IMR-90 (cell line): ENCODE measurements around the gene NENF. TPM values are rescaled to one million over a fixed set of nuclear protein-coding genes. Genes with fewer than 3 reads are reported as not detected.
"Not testable (repeated sequence)": the region's sequence is repeated elsewhere in the genome, so short reads cannot be mapped to it uniquely, and the experiment has no call there.

Source experiments
- ATAC-seq: fragments of 200-7000 bp; cut with Tn5 transposase; 2 replicates; pipeline ENCODE4 v1.9.1; 2020; ENCODE audit warnings: low read depth, mild to moderate bottlenecking, moderate library complexity
- BruUV-seq: library from RNA; stranded (reverse); fragments of 400-500 nt; replicated peaks from 2 replicates; lab custom pipeline; 2021; lab: Mats Ljungman, UMichigan
- CTCF ChIA-PET: fragments of 300-600 bp; formaldehyde crosslinking; extraction: SDS; loops from one replicate; lab custom pipeline; 2021; ENCODE audit warnings: antibody characterized with exemption; lab: Yijun Ruan, JAX
- POLR2A ChIA-PET: fragments of 300-600 bp; sonication (Branson Sonifier 250); formaldehyde crosslinking; loops from one replicate; lab custom pipeline; 2022; ENCODE audit warnings: antibody characterized with exemption; ENCODE audit not compliant: unreplicated experiment; lab: Charles Lee
- DNase-seq: peaks from one replicate; pipeline ENCODE4 v3.0.0; 2013
- H2AFZ ChIP-seq: replicated peaks from 2 replicates; pipeline ENCODE3; 2013; ENCODE audit warnings: low read length, mild to moderate bottlenecking; ENCODE audit not compliant: poor library complexity
- H2AK5ac ChIP-seq: 2 replicates; pipeline ENCODE4 v1.6.1; 2013; ENCODE audit warnings: low read depth, low read length, inconsistent platforms
- H2AK9ac ChIP-seq: replicated peaks from 2 replicates; pipeline ENCODE3; 2013; ENCODE audit warnings: mild to moderate bottlenecking, low read depth, low read length, moderate library complexity; ENCODE audit not compliant: poor library complexity
- H2BK120ac ChIP-seq: 2 replicates; pipeline ENCODE4 v1.6.1; 2013; ENCODE audit warnings: low read depth, low read length, inconsistent platforms
- H2BK15ac ChIP-seq: 3 replicates; pipeline ENCODE4 v1.6.1; 2013; ENCODE audit warnings: low read depth, low read length, inconsistent platforms
- H2BK20ac ChIP-seq: 2 replicates; pipeline ENCODE4 v1.6.1; 2013; ENCODE audit warnings: low read depth, mild to moderate bottlenecking, inconsistent platforms, low read length, moderate library complexity
- H2BK5ac ChIP-seq: 2 replicates; pipeline ENCODE4 v1.6.1; 2013; ENCODE audit warnings: mild to moderate bottlenecking, low read depth, low read length, inconsistent platforms; ENCODE audit not compliant: poor library complexity, severe bottlenecking
- H3K14ac ChIP-seq: replicated peaks from 2 replicates; pipeline ENCODE4 v1.6.1; 2013; ENCODE audit warnings: low read depth, low read length, inconsistent platforms
- H3K18ac ChIP-seq: 2 replicates; pipeline ENCODE4 v1.6.1; 2013; ENCODE audit warnings: low read depth, low read length, control low read depth
- H3K23ac ChIP-seq: 2 replicates; pipeline ENCODE4 v1.6.1; 2013; ENCODE audit warnings: low read depth, low read length, inconsistent platforms
- H3K27ac ChIP-seq: 2 replicates; pipeline ENCODE4 v1.5.1; 2013; ENCODE audit warnings: mild to moderate bottlenecking, control low read depth, low read length; ENCODE audit not compliant: insufficient read depth
- H3K27me3 ChIP-seq: 2 replicates; pipeline ENCODE4 v1.6.1; 2013; ENCODE audit warnings: low read length; ENCODE audit not compliant: control insufficient read depth, insufficient read depth
- H3K36me3 ChIP-seq: 2 replicates; pipeline ENCODE4 v1.6.1; 2013; ENCODE audit warnings: low read length, mixed read lengths; ENCODE audit not compliant: control insufficient read depth, insufficient read depth
- H3K4ac ChIP-seq: 2 replicates; pipeline ENCODE4 v1.6.1; 2013; ENCODE audit warnings: low read depth, low read length, inconsistent platforms
- H3K4me1 ChIP-seq: 2 replicates; pipeline ENCODE4 v1.6.1; 2013; ENCODE audit warnings: low read length, mixed read lengths; ENCODE audit not compliant: control insufficient read depth, insufficient read depth
- H3K4me2 ChIP-seq: 2 replicates; pipeline ENCODE4 v1.6.1; 2013; ENCODE audit warnings: low read depth, mild to moderate bottlenecking, control low read depth, low read length, moderate library complexity
- H3K4me3 ChIP-seq: 2 replicates; pipeline ENCODE4 v1.5.1; 2013; ENCODE audit warnings: low read depth, mild to moderate bottlenecking, control low read depth, low read length, moderate library complexity; ENCODE audit not compliant: insufficient read depth
- H3K56ac ChIP-seq: 2 replicates; pipeline ENCODE4 v1.6.1; 2013; ENCODE audit warnings: low read length, inconsistent platforms; ENCODE audit not compliant: insufficient read depth; ENCODE audit errors: extremely low read depth
- H3K79me1 ChIP-seq, 2 experiments: 2 replicates each; pipeline ENCODE4 v1.6.1; 2013; ENCODE audit warnings: low read length in 2 of 2, inconsistent platforms in 1 of 2, low read depth in 1 of 2
- H3K9ac ChIP-seq: 2 replicates; pipeline ENCODE4 v1.6.1; 2013; ENCODE audit warnings: low read depth, low read length, control low read depth
- H3K9me1 ChIP-seq: 2 replicates; pipeline ENCODE4 v1.6.1; 2013; ENCODE audit warnings: low read length, inconsistent platforms; ENCODE audit not compliant: insufficient read depth
- H3K9me3 ChIP-seq: 2 replicates; pipeline ENCODE4 v1.6.1; 2013; ENCODE audit warnings: low read length; ENCODE audit not compliant: control insufficient read depth, insufficient read depth
- H4K20me1 ChIP-seq: 2 replicates; pipeline ENCODE4 v1.6.1; 2013; ENCODE audit warnings: low read length, inconsistent platforms; ENCODE audit not compliant: insufficient read depth
- H4K5ac ChIP-seq: 2 replicates; pipeline ENCODE4 v1.6.1; 2013; ENCODE audit warnings: mild to moderate bottlenecking, low read depth, low read length, control low read depth
- H4K8ac ChIP-seq, 2 experiments: 2 replicates each; pipeline ENCODE4 v1.6.1; 2013; ENCODE audit warnings: low read depth in 2 of 2, low read length in 2 of 2, control low read depth in 1 of 2, inconsistent platforms in 1 of 2
- H4K91ac ChIP-seq: 2 replicates; pipeline ENCODE4 v1.6.1; 2013; ENCODE audit warnings: low read depth, low read length, inconsistent platforms; ENCODE audit not compliant: insufficient read depth
- ELK1 ChIP-seq: fragments of 150-350 bp; IDR thresholded peaks from 2 replicates; pipeline ENCODE4 v1.6.1; 2016; ENCODE audit warnings: low read depth, mild to moderate bottlenecking, low read length, moderate library complexity, borderline replicate concordance
- WGBS, 2 experiments: methylation state at CpG; one replicate each; pipeline versions ENCODE4 v1.1.5 to v1.1.7; 2013; ENCODE audit warnings: missing lambda C conversion rate in 2 of 2; ENCODE audit not compliant: insufficient read length in 1 of 2; ENCODE audit errors: extremely low coverage in 2 of 2; 5-methylcytosine and 5-hydroxymethylcytosine counted together
- dilution Hi-C: fragments of 300-500 bp; cut with HindIII; formaldehyde crosslinking; loops from one replicate; pipeline ENCODE4 v1.14.3; 2018; ENCODE audit warnings: low sequenced_read_pairs; ENCODE audit not compliant: unreplicated experiment
- in situ Hi-C: fragments of 300-500 bp; cut with MboI; formaldehyde crosslinking; loops from 3 replicates; pipeline ENCODE4 v1.14.3; 2019; ENCODE audit warnings: low sequenced_read_pairs, inconsistent platforms, mixed read lengths
- intact Hi-C: fragments of 100-400 bp; cut with micrococcal nuclease; formaldehyde crosslinking; loops from 2 replicates; pipeline ENCODE4 v1.10.0; 2022
- polyA plus RNA-seq, 3 experiments: library from polyadenylated mRNA; depleted of rRNA; stranded (reverse); fragments of >200 nt; gene quantifications; 2 replicates each; pipeline ENCODE4 v1.2.3, GENCODE V29; 2012; ENCODE audit warnings: low replicate concordance in 1 of 3
- total RNA-seq: library from RNA; depleted of rRNA; stranded (reverse); fragments of >200 nt; gene quantifications from 2 replicates; pipeline ENCODE4 v1.2.3, GENCODE V29; 2012

Gene NENF
- total and polyA plus RNA-seq, 2 of the 4 experiments (the other 2 are of a cell fraction): 16.0 to 40.4 TPM

- H2BK15ac ChIP-seq: no peak overlapping the region
- peaks cover 8% of the 10 kb centered on the region; the same call in 1 of the 2 replicates for H3K9me1 ChIP-seq
- no peak overlapping the region; the same call in 1 of the 2 replicates for H3K14ac ChIP-seq
- no peak overlapping the region for H3K4me2 ChIP-seq
- DNase-seq: no peak
- CTCF ChIA-PET: interaction anchor here (1.3 kb wide), 1 partner anchor 15 kb away, joined by 3 read pairs; no protein-coding TSS in a partner anchor
- no peak overlapping the region for H2AK5ac ChIP-seq
- H2AK9ac ChIP-seq: no peak overlapping the region
- no peaks in the 10 kb centered on the region for H4K20me1 ChIP-seq
- no peak overlapping the region for H3K56ac ChIP-seq
- intact Hi-C loops (loop anchor here (2.0 kb wide), 1 partner anchor 36 kb away; no protein-coding TSS in a partner anchor), dilution Hi-C loops (no loop called here), in situ Hi-C loops (no loop called here)
- H3K4ac ChIP-seq: no peak overlapping the region
- no peaks in the 10 kb centered on the region for H3K27me3 ChIP-seq
- no peak overlapping the region for H4K8ac ChIP-seq
- H3K4me1 ChIP-seq: no peaks in the 10 kb centered on the region
- no peak for TF ChIP-seq ELK1
- POLR2A ChIA-PET: no interaction called here
- H3K9me3 ChIP-seq: no peaks in the 10 kb centered on the region
- H3K18ac ChIP-seq: no peak overlapping the region
- no peak overlapping the region for H4K91ac ChIP-seq
- ATAC-seq: no peak
- H2BK20ac ChIP-seq: no peak overlapping the region
- H3K36me3 ChIP-seq: peaks cover 10% of the 10 kb centered on the region
- H4K5ac ChIP-seq: no peak overlapping the region
- H3K9ac ChIP-seq: no peak overlapping the region
- H2BK5ac ChIP-seq: no peak overlapping the region
- H3K4me3 ChIP-seq: no peak overlapping the region
- no TSS peak for BruUV-seq
- H2AFZ ChIP-seq: no peak overlapping the region
- no CpG with 5 or more reads among the region's 1 CpG for WGBS, 2 experiments
- no peak overlapping the region for H3K27ac ChIP-seq
- no peak overlapping the region for H2BK120ac ChIP-seq
- H3K23ac ChIP-seq: no peak overlapping the region
- H3K79me1 ChIP-seq: peaks cover 0 to 4% of the 10 kb centered on the region in 2 experiments; a peak in 2 of 4 replicates
Observed at GRCh38 chr1:212388985-212389716, 43.6 kb upstream of the NENF start.

- CTCF ChIA-PET: interaction anchor here (0.7 kb wide), 1 partner anchor 127 kb away, joined by 4 read pairs; no protein-coding TSS in a partner anchor
- H2AFZ ChIP-seq, H3K18ac ChIP-seq, dilution Hi-C loops, H4K8ac ChIP-seq, BruUV-seq, H3K9me1 ChIP-seq, H2BK15ac ChIP-seq, H2AK5ac ChIP-seq, H3K56ac ChIP-seq, H3K9me3 ChIP-seq, H2AK9ac ChIP-seq, H3K4me1 ChIP-seq, H3K36me3 ChIP-seq, H2BK5ac ChIP-seq, ATAC-seq, H4K20me1 ChIP-seq, H4K5ac ChIP-seq, H3K4ac ChIP-seq, intact Hi-C loops, H3K27me3 ChIP-seq, H2BK20ac ChIP-seq, H3K4me3 ChIP-seq, H2BK120ac ChIP-seq, H3K9ac ChIP-seq, H3K23ac ChIP-seq, H3K79me1 ChIP-seq, H3K14ac ChIP-seq, H3K27ac ChIP-seq, H4K91ac ChIP-seq, in situ Hi-C loops, H3K4me2 ChIP-seq, POLR2A ChIA-PET, DNase-seq: not testable (repeated sequence)
- no CpG with 5 or more reads among the region's 6 CpGs for WGBS, 2 experiments
Observed at GRCh38 chr1:212395678-212396437, 36.9 kb upstream of the NENF start.
